ENCODE results near the gene ITGAL.

- TF ChIP-seq CTCF (IDR thresholded peaks at IDR 0.05; ENCODE audit: insufficient read depth, low read depth, low read length) (no peak), EZH2 (IDR thresholded peaks at IDR 0.05; ENCODE audit: insufficient read depth, low read length) (no peak)
Observed at GRCh38 chr16:30472328-30472942, at the start of gene ITGAL.

Measured in astrocyte (in vitro differentiated cells and primary cell).